ENCODE results near the gene BICD2. TPM values are rescaled to one million over a fixed set of nuclear protein-coding genes. Genes with fewer than 3 reads are reported as not detected.
A peak's percentile ranks its signal among the peaks of the same experiment; 100 is the strongest.

Gene BICD2
- total and polyA plus RNA-seq, 12 donors, result 22.5 to 41.8 (median 33.2) TPM

GRCh38 chr9:92746567-92747458 lies 17.8 kb downstream of the BICD2 start:
- Histone ChIP-seq H3K27ac (peak overlapping the region in 9 of 10 donors; percentile 11 to 75 (median 33)), H3K9me3 (no peaks in the 10 kb centered on the region), H3K4me1 (peaks cover 35 to 97% (median 80%) of the 10 kb centered on the region in 9 donors), H3K27me3 (no peaks in the 10 kb centered on the region), H3K4me3 (no peak overlapping the region), H3K36me3 (no peaks in the 10 kb centered on the region)
- intact Hi-C loops (cut with DNase I), result no loop called here
- DNase-seq (no peak), ATAC-seq (peak in 7 of 8 donors; percentile 4 to 39 (median 22))
- 71 to 74% methylated on average over 14 of the region's 14 CpGs for WGBS, 2 donors
- TF ChIP-seq CTCF (IDR thresholded peaks at IDR 0.05), result no peak

GRCh38 chr9:92745881-92746280 lies 18.8 kb downstream of the BICD2 start:
- WGBS, 2 donors, result 94 to 97% methylated on average over 6 of the region's 6 CpGs
- H3K27me3 ChIP-seq, result no peaks in the 10 kb centered on the region
- DNase-seq (no peak), ATAC-seq (no peak)
- H3K27ac ChIP-seq, result peak overlapping the region in 2 of 10 donors; percentile 53 to 75
- no peaks in the 10 kb centered on the region for H3K36me3 ChIP-seq
- H3K9me3 ChIP-seq, result no peaks in the 10 kb centered on the region
- H3K4me3 ChIP-seq, result no peak overlapping the region
- intact Hi-C loops (cut with DNase I), result no loop called here
- TF ChIP-seq CTCF (IDR thresholded peaks at IDR 0.05), result no peak
- peaks cover 38 to 99% (median 82%) of the 10 kb centered on the region in 9 donors for H3K4me1 ChIP-seq

- Histone ChIP-seq H3K9me3 (no peaks in the 10 kb centered on the region), H3K27ac (no peak overlapping the region), H3K4me1 (peaks cover 39 to 99% (median 82%) of the 10 kb centered on the region in 9 donors), H3K27me3 (no peaks in the 10 kb centered on the region), H3K36me3 (no peaks in the 10 kb centered on the region), H3K4me3 (no peak overlapping the region)
- DNase-seq (no peak), ATAC-seq (no peak)
- intact Hi-C loops (cut with DNase I), result no loop called here
- no peak for TF ChIP-seq CTCF (IDR thresholded peaks at IDR 0.05)
- WGBS, 2 donors, result 77 to 84% methylated on average over 4 of the region's 4 CpGs
These were observed 19.3 kb downstream of the BICD2 start for GRCh38 chr9:92745331-92745730.

GRCh38 chr9:92740969-92741368 lies 23.7 kb downstream of the BICD2 start:
- Histone ChIP-seq H3K4me3 (peak overlapping the region in 6 of 10 donors; percentile 10 to 35 (median 28)), H3K9me3 (no peaks in the 10 kb centered on the region), H3K36me3 (no peaks in the 10 kb centered on the region), H3K4me1 (peaks cover 33 to 99% (median 84%) of the 10 kb centered on the region in 9 donors), H3K27ac (peak overlapping the region; percentile 2 to 88 (median 78)), H3K27me3 (no peaks in the 10 kb centered on the region)
- no peak for ATAC-seq
- 53 to 55% methylated on average over 3 of the region's 3 CpGs for WGBS, 2 donors
- no peak for DNase-seq
- TF ChIP-seq CTCF (IDR thresholded peaks at IDR 0.05), result no peak
- intact Hi-C loops (cut with DNase I), result no loop called here

Measured in heart right ventricle (tissue), 16 donors.